ENCODE measurements around the gene FAF1.

GRCh38 chr1:50972766-50973165, 12.7 kb upstream of the FAF1 start:
- TF ChIP-seq EZH2 (IDR thresholded peaks at IDR 0.05) (no peak), POLR2AphosphoS5 (IDR thresholded peaks at IDR 0.05; ENCODE audit: borderline replicate concordance, low read depth, low read length) (no peak)

Data from SK-N-MC (cell line).